HG03565 (cell line): ENCODE measurements around the gene INPP4A.

ENCODE experiments used
- ATAC-seq: cut with Tn5 transposase; IDR thresholded peaks from one replicate; pipeline ENCODE4 v1.9.1; 2021; ENCODE audit warnings: mild to moderate bottlenecking, moderate library complexity; ENCODE audit not compliant: unreplicated experiment

The INPP4A gene

GRCh38 chr2:98473995-98474780 is 29.5 kb downstream of the INPP4A start:
- no peak for ATAC-seq

GRCh38 chr2:98474979-98475632 is 30.4 kb downstream of the INPP4A start:
- ATAC-seq = no peak

GRCh38 chr2:98476192-98476868 is 31.7 kb downstream of the INPP4A start:
- peak; percentile 29 for ATAC-seq

GRCh38 chr2:98477036-98477435 is 32.4 kb downstream of the INPP4A start:
- ATAC-seq = no peak

GRCh38 chr2:98477506-98477905 is 32.8 kb downstream of the INPP4A start:
- no peak for ATAC-seq

GRCh38 chr2:98478088-98478551 is 33.5 kb downstream of the INPP4A start:
- no peak for ATAC-seq

- no peak for ATAC-seq
Observed at GRCh38 chr2:98478907-98479306, 34.2 kb downstream of the INPP4A start.

GRCh38 chr2:98479371-98479770 is 34.7 kb downstream of the INPP4A start:
- no peak for ATAC-seq

GRCh38 chr2:98479959-98480524 is 35.4 kb downstream of the INPP4A start:
- ATAC-seq = no peak

GRCh38 chr2:98480598-98480997 is 35.9 kb downstream of the INPP4A start:
- ATAC-seq = no peak

- ATAC-seq = no peak
Observed at GRCh38 chr2:98482362-98482761, 37.7 kb downstream of the INPP4A start.

- peak; percentile 62 for ATAC-seq
Observed at GRCh38 chr2:98483257-98483861, 38.7 kb downstream of the INPP4A start.

GRCh38 chr2:98484121-98484557 is 39.5 kb downstream of the INPP4A start:
- no peak for ATAC-seq

GRCh38 chr2:98484652-98485452 is 40.2 kb downstream of the INPP4A start:
- no peak for ATAC-seq

GRCh38 chr2:98485453-98485755 is 40.7 kb downstream of the INPP4A start:
- ATAC-seq = no peak

GRCh38 chr2:98486374-98486981 is 41.8 kb downstream of the INPP4A start:
- ATAC-seq = no peak

GRCh38 chr2:98487101-98487805 is 42.6 kb downstream of the INPP4A start:
- ATAC-seq = no peak

GRCh38 chr2:98487806-98488189 is 43.1 kb downstream of the INPP4A start:
- peak; percentile 35 for ATAC-seq

- no peak for ATAC-seq
Observed at GRCh38 chr2:98488252-98488651, 43.6 kb downstream of the INPP4A start.
